DOHH2 (cell line): ENCODE results near the gene COL18A1.

Experiments used
- CTCF ChIP-seq: fragments of 200-600 bp; sonication (generic); IDR thresholded peaks from one replicate; pipeline ENCODE4 v1.5.1; 2014; ENCODE audit warnings: antibody characterized with exemption, mild to moderate bottlenecking, low read depth, low read length; ENCODE audit not compliant: poor library complexity, severe bottlenecking
- EZH2phosphoT487 ChIP-seq: fragments of 200-600 bp; sonication (generic); IDR thresholded peaks from 2 replicates; pipeline ENCODE4 v1.6.1; 2017; ENCODE audit warnings: borderline replicate concordance, mild to moderate bottlenecking, antibody characterized with exemption, low read length, moderate library complexity, mixed read lengths

GRCh38 chr21:45465105-45465504, 60.1 kb downstream of the COL18A1 start:
- TF ChIP-seq CTCF, result no peak
- TF ChIP-seq EZH2phosphoT487, result no peak
